ENCODE results near the gene S100A14. TPM values are rescaled to one million over a fixed set of nuclear protein-coding genes. Genes with fewer than 3 reads are reported as not detected.

S100A14 gene
- total and polyA plus RNA-seq, 2 of the 4 experiments (the other 2 are of a cell fraction) = 0.10 TPM; not detected in 1

GRCh38 chr1:153651771-153652170, 35.6 kb upstream of the S100A14 start:
- CTCF ChIA-PET = no interaction called here
- dilution Hi-C loops (cut with HindIII; ENCODE audit: low sequenced_read_pairs, unreplicated experiment) = no loop called here
- no peaks in the 10 kb centered on the region for H3K27me3 ChIP-seq (ENCODE audit: control insufficient read depth, insufficient read depth, low read length)

More at GRCh38 chr1:153651771-153652170, 35.6 kb upstream of the S100A14 start:
- no peaks in the 10 kb centered on the region for H3K9me3 ChIP-seq (ENCODE audit: control insufficient read depth, insufficient read depth, low read length)
- ATAC-seq (ENCODE audit: low read depth) (no peak), DNase-seq (no peak)
- no peak overlapping the region for H2AK9ac ChIP-seq (replicated peaks; ENCODE audit: low read depth, low read length, poor library complexity)
- no peak overlapping the region for H2AFZ ChIP-seq (replicated peaks; ENCODE audit: low read length, poor library complexity)
- H3K9me1 ChIP-seq (ENCODE audit: insufficient read depth, low read length) = peaks cover 10% of the 10 kb centered on the region
- H4K8ac ChIP-seq (ENCODE audit: low read depth in 2 of 2, low read length in 2 of 2) = no peak overlapping the region
- no peak overlapping the region for H4K5ac ChIP-seq (ENCODE audit: low read depth, low read length)
- no peak overlapping the region for H3K27ac ChIP-seq (ENCODE audit: insufficient read depth, low read length)
- H3K4me2 ChIP-seq (ENCODE audit: low read depth, low read length) = no peak overlapping the region
- intact Hi-C loops (cut with micrococcal nuclease) (loop anchor here (1.0 kb wide), 1 partner anchor 79 kb away; no protein-coding TSS in a partner anchor), in situ Hi-C loops (cut with MboI; ENCODE audit: low sequenced_read_pairs) (no loop called here)
- TF ChIP-seq MXI1 (IDR thresholded peaks at IDR 0.05; ENCODE audit: borderline replicate concordance, low read depth, low read length) (no peak), CTCF (conservative IDR thresholded peaks at IDR 0.05; ENCODE audit: low read depth, low read length) (no peak), SMC3 (IDR thresholded peaks at IDR 0.05; ENCODE audit: low read depth, low read length) (no peak), RCOR1 (IDR thresholded peaks at IDR 0.05; ENCODE audit: insufficient replicate concordance, low read length) (no peak), CEBPB (IDR thresholded peaks at IDR 0.05; ENCODE audit: low read depth, low read length) (no peak), USF2 (IDR thresholded peaks at IDR 0.05; ENCODE audit: low read depth, low read length) (no peak), MAZ (IDR thresholded peaks at IDR 0.05; ENCODE audit: borderline replicate concordance, low read depth, low read length) (no peak), CHD1 (IDR thresholded peaks at IDR 0.05; ENCODE audit: low read depth, low read length) (no peak), RAD21 (IDR thresholded peaks at IDR 0.05; ENCODE audit: low read length) (no peak), FOS (IDR thresholded peaks at IDR 0.05; ENCODE audit: low read depth, low read length) (no peak)
- no peak overlapping the region for H2AK5ac ChIP-seq (ENCODE audit: low read depth, low read length)
- no peak overlapping the region for H2BK5ac ChIP-seq (ENCODE audit: low read depth, low read length, poor library complexity, severe bottlenecking)
- POLR2A ChIA-PET (ENCODE audit: unreplicated experiment) = interaction anchor here (0.6 kb wide), 1 partner anchor 17 kb away, joined by 4 read pairs; no protein-coding TSS in a partner anchor
- H3K4ac ChIP-seq (ENCODE audit: low read depth, low read length) = no peak overlapping the region
- H3K4me3 ChIP-seq (ENCODE audit: insufficient read depth, low read depth, low read length) = no peak overlapping the region
- no peaks in the 10 kb centered on the region for H4K20me1 ChIP-seq (ENCODE audit: insufficient read depth, low read length)
- no peak overlapping the region for H3K56ac ChIP-seq (ENCODE audit: extremely low read depth, insufficient read depth, low read length)
- no peak overlapping the region for H3K23ac ChIP-seq (ENCODE audit: low read depth, low read length)
- no peak overlapping the region for H4K91ac ChIP-seq (ENCODE audit: insufficient read depth, low read depth, low read length)
- no CpG with 5 or more reads among the region's 1 CpG for WGBS, 2 experiments (ENCODE audit: extremely low coverage in 2 of 2, insufficient read length in 1 of 2)
- H3K14ac ChIP-seq (replicated peaks; ENCODE audit: low read depth, low read length) = no peak overlapping the region
- H3K18ac ChIP-seq (ENCODE audit: low read depth, low read length) = no peak overlapping the region
- no peak overlapping the region for H2BK15ac ChIP-seq (ENCODE audit: low read depth, low read length)
- peaks cover 7% of the 10 kb centered on the region for H3K4me1 ChIP-seq (ENCODE audit: control insufficient read depth, insufficient read depth, low read length)
- no peak overlapping the region for H3K9ac ChIP-seq (ENCODE audit: low read depth, low read length)
- 0 out of 2 replicates have a peak, but pooled peaks cover 3% of the 10 kb centered on the region for H3K36me3 ChIP-seq (ENCODE audit: control insufficient read depth, insufficient read depth, low read length)
- BruUV-seq (replicated peaks) = no TSS peak
- no peaks in the 10 kb centered on the region; a peak in 1 of 4 replicates for H3K79me1 ChIP-seq (ENCODE audit: low read depth in 1 of 2, low read length in 2 of 2)
- H2BK120ac ChIP-seq (ENCODE audit: low read depth, low read length) = no peak overlapping the region
- no peak overlapping the region; the same call in 1 of the 2 replicates for H2BK20ac ChIP-seq (ENCODE audit: low read depth, low read length)
